DMS79 (cell line): ENCODE results near the gene PRDM12.

Experiments
- DNase-seq: peaks from one replicate; lab custom pipeline; 2025; lab: John Stamatoyannopoulos, UW

The PRDM12 gene

GRCh38 chr9:130729145-130729544 lies 64.8 kb downstream of the PRDM12 start:
- no peak for DNase-seq

GRCh38 chr9:130731355-130731754 lies 67.0 kb downstream of the PRDM12 start:
- DNase-seq: no peak

GRCh38 chr9:130732136-130732535 lies 67.7 kb downstream of the PRDM12 start:
- no peak for DNase-seq
